Activated T-cell treated with anti-CD3 and anti-CD28 coated beads for 1 hour (primary cell): Measurements from ENCODE around the gene OR11H12.
"Not testable (repeated sequence)": the region's sequence is repeated elsewhere in the genome, so short reads cannot be mapped to it uniquely, and the experiment has no call there.

Experiments used
- DNase-seq: peaks from one replicate; pipeline ENCODE4 v3.0.0-alpha.2; 2020; ENCODE audit warnings: low read depth

The OR11H12 gene

GRCh38 chr14:18600817-18601216 is at the start of gene OR11H12:
TSS of gene OR11H12 (plus strand) at chr14:18601117. CDS start at chr14:18601117, 0 bp downstream.
- not testable (repeated sequence) for DNase-seq

DNA sequence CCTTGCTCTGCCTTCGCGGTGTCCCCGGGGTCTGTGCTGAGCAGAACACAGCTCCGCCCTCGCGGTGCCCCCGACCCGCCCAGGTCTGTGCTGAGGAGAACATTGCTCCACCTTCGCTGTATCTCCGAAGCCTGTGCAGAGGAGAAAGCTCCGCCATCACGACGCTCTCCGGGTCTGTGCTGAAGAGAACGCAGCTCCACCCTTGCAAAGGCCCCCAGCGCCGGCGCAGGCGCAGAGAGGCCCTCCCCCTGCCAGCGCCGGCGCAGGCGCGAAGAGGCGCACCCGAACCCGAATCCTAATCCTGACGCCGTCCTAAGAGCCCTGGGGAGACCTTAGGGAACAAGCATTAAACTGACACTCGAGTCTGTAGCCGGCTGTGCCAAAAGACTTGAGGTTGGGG is 18.0 kb upstream of the OR11H12 start:
- DNase-seq = not testable (repeated sequence)

DNA sequence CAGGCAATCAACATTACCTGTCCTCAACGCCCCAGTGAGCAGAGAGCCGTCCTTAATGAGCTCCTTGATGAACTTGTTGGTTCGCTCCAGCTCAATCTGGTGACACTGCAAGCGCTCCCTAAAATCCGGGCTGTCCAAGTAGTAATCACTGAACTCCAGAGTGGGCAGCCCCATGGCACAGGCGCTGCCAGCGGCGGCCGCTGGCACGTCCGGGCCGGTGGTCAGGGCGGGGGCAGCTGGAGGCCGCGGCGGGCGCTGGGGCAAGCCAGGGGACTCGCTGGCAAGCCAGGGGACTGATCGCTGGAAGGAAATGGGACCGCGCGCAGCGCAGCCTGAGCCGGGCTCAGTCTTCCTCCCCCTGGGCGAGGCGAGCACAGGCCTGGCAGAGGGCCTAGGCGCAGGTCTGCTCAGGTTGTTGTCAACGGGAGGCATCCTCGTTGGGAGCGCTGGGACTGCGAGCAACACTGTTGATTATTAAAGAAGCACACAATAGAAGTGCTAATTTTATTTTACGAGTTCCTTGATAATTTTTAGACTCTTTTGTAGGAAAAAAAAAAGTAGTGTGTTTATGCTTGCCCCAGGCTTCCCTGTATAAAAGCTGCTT is 25.8 kb downstream of the OR11H12 start:
- DNase-seq = not testable (repeated sequence)

DNA sequence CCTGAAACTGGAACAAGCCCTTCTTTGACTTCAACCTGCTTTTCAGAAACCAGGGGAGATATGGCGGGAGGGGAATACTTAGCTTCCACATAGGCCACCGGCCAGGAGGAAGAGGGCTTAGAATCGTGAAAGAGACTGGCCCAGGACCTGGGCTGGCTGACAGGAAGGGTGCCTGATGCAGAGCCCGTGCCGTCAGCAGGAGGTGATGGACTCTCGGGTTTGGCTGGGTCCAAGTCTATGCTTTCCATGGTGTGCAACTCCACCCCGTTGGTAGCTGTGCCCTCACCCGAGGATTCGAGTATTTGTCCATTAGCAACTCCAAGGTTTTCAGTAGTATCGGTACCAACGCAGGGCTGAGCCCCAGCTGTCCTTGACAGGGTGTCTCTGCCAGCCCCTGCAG is 35.1 kb downstream of the OR11H12 start:
- not testable (repeated sequence) for DNase-seq

- not testable (repeated sequence) for DNase-seq
Observed at GRCh38 chr14:18638032-18638431, 37.1 kb downstream of the OR11H12 start.

- DNase-seq = not testable (repeated sequence)
Observed at GRCh38 chr14:18638785-18639184, 37.9 kb downstream of the OR11H12 start.

GRCh38 chr14:18646075-18646730 is 45.3 kb downstream of the OR11H12 start:
- DNase-seq = not testable (repeated sequence)
